K562 (cell line): ENCODE data around the gene SERAC1. TPM values are rescaled to one million over a fixed set of nuclear protein-coding genes. Genes with fewer than 3 reads are reported as not detected.

Experiments used
- BDP1 ChIP-seq: IDR thresholded peaks from 3 replicates; pipeline ENCODE4 v1.6.1; 2011; ENCODE audit not compliant: insufficient read length, insufficient read depth
- CEBPG ChIP-seq, 3 experiments: fragments of 200-800 bp in 1 of 3; sonication (Bioruptor generic) in 1 of 3; sonication (generic) in 1 of 3; formaldehyde crosslinking in 1 of 3; IDR thresholded peaks in 2 of 3; conservative IDR thresholded peaks in 1 of 3; 2 replicates each; pipeline versions ENCODE4 v1.6.1 to v1.8.0; 2016 to 2022; ENCODE audit warnings: missing compliant biosample characterization in 2 of 3, missing genetic modification characterization in 2 of 3, mild to moderate bottlenecking in 1 of 3, missing genetic modification reagents in 1 of 3
- CTCF ChIP-seq, 3 experiments: IDR thresholded peaks in 2 of 3; conservative IDR thresholded peaks in 1 of 3; 2 replicates each; pipeline ENCODE4 v1.5.1; 2011 to 2012; ENCODE audit warnings: low read length in 3 of 3, mild to moderate bottlenecking in 3 of 3, control low read depth in 2 of 3, improper control_type of control experiment in 1 of 3, inconsistent platforms in 1 of 3, low read depth in 1 of 3, mixed read lengths in 1 of 3, moderate library complexity in 1 of 3; ENCODE audit not compliant: insufficient read depth in 2 of 3
- FOXA1 ChIP-seq: fragments of 450-650 bp; IDR thresholded peaks from 2 replicates; pipeline ENCODE4 v1.6.1; 2016; ENCODE audit warnings: mild to moderate bottlenecking, borderline replicate concordance
- FOXK1 ChIP-seq: sonication (generic); formaldehyde crosslinking; IDR thresholded peaks from 2 replicates; pipeline ENCODE4 v1.8.0; 2022; ENCODE audit warnings: missing genetic modification reagents, mild to moderate bottlenecking, borderline replicate concordance
- GATA2 ChIP-seq: sonication (generic); formaldehyde crosslinking; IDR thresholded peaks from 2 replicates; pipeline ENCODE4 v1.4.0; 2020; ENCODE audit warnings: mild to moderate bottlenecking, missing genetic modification reagents
- HDAC8 ChIP-seq: fragments of 450-650 bp; IDR thresholded peaks from 2 replicates; pipeline ENCODE4 v1.6.1; 2016; ENCODE audit warnings: mild to moderate bottlenecking, missing genetic modification characterization, moderate library complexity, missing compliant biosample characterization
- HMG20A ChIP-seq: fragments of 450-650 bp; formaldehyde crosslinking; conservative IDR thresholded peaks from 2 replicates; pipeline ENCODE4 v1.4.0; 2020; ENCODE audit warnings: mild to moderate bottlenecking, mixed read lengths
- NFATC3 ChIP-seq: fragments of 450-650 bp; IDR thresholded peaks from 2 replicates; pipeline ENCODE4 v1.6.1; 2017; ENCODE audit warnings: mild to moderate bottlenecking
- NFYB ChIP-seq: IDR thresholded peaks from 2 replicates; pipeline ENCODE4 v1.6.1; 2011; ENCODE audit warnings: mild to moderate bottlenecking, moderate library complexity; ENCODE audit not compliant: insufficient read length; ENCODE audit errors: extremely low read depth
- NONO ChIP-seq, 2 experiments: fragments of 200-400 bp in 1 of 2; fragments of 450-650 bp in 1 of 2; formaldehyde crosslinking in 1 of 2; IDR thresholded peaks; 2 replicates each; pipeline ENCODE4 v1.6.1; 2017; ENCODE audit warnings: low read depth in 2 of 2, mild to moderate bottlenecking in 2 of 2, moderate library complexity in 2 of 2, low read length in 1 of 2
- PHF21A ChIP-seq: fragments of 450-650 bp; IDR thresholded peaks from 2 replicates; pipeline ENCODE4 v1.6.1; 2017; ENCODE audit warnings: low read depth, borderline replicate concordance
- PKNOX1 ChIP-seq: fragments of 450-650 bp; IDR thresholded peaks from 2 replicates; pipeline ENCODE4 v1.6.1; 2016
- RBM15 ChIP-seq: fragments of 200-400 bp; formaldehyde crosslinking; IDR thresholded peaks from 2 replicates; pipeline ENCODE4 v1.6.1; 2018; ENCODE audit warnings: mild to moderate bottlenecking, low read length, moderate library complexity; ENCODE audit not compliant: insufficient read depth
- SMARCE1 ChIP-seq: fragments of 450-650 bp; IDR thresholded peaks from 2 replicates; pipeline ENCODE4 v1.7.1; 2016; ENCODE audit warnings: mild to moderate bottlenecking
- TCF7L2 ChIP-seq: fragments of 150-350 bp; IDR thresholded peaks from 2 replicates; pipeline ENCODE4 v1.6.1; 2016; ENCODE audit warnings: low read depth, mild to moderate bottlenecking, low read length, moderate library complexity
- U2AF2 ChIP-seq: fragments of 200-400 bp; formaldehyde crosslinking; optimal IDR thresholded peaks from 2 replicates; pipeline ENCODE3; 2017; ENCODE audit warnings: low read depth, mild to moderate bottlenecking, low read length
- ZEB2 ChIP-seq: fragments of 450-650 bp; IDR thresholded peaks from 2 replicates; pipeline ENCODE4 v1.6.1; 2016
- ZNF146 ChIP-seq: IDR thresholded peaks from one replicate; pipeline ENCODE4 v1.6.1; 2018; ENCODE audit warnings: missing compliant biosample characterization; ENCODE audit not compliant: unreplicated experiment
- polyA plus RNA-seq, 8 experiments: library from polyadenylated mRNA; depleted of rRNA in 4 of 8; stranded (reverse) in 5 of 8; unstranded in 3 of 8; fragments of >200 nt; fragmentation: Nextera tagmentation in 2 of 8; fragmentation: Illumina TruSeq in 1 of 8; extraction: Ambion mirVana in 2 of 8; extraction: Trizol in 1 of 8; gene quantifications; 2 replicates each; pipeline versions ENCODE4 v1.2.1 to v1.2.3, GENCODE V29; 2011 to 2014; ENCODE audit warnings: inconsistent platforms in 1 of 8, missing spikeins in 1 of 8
- total RNA-seq, 7 experiments: library from RNA; depleted of rRNA in 6 of 7; stranded (reverse); fragments of >200 nt in 6 of 7; fragmentation: Illumina TruSeq in 2 of 7; extraction: Trizol in 2 of 7; gene quantifications; 2 replicates each; pipeline versions ENCODE4 v1.2.1 to v1.2.3, GENCODE V29; 2011 to 2021; ENCODE audit warnings: low replicate concordance in 1 of 7
- TF ChIP-seq, protein P1 (sequence below): fragments of 450-650 bp; IDR thresholded peaks from 2 replicates; pipeline ENCODE4 v1.7.1; 2018; ENCODE audit warnings: mild to moderate bottlenecking, low read depth; ENCODE audit not compliant: partially characterized antibody
- TF ChIP-seq, protein P2 (sequence below), 2 experiments: fragments of 450-650 bp in 1 of 2; sonication (generic) in 1 of 2; formaldehyde crosslinking; conservative IDR thresholded peaks; 2 replicates each; pipeline versions ENCODE4 v1.4.0 to v1.8.1; 2020 to 2022; ENCODE audit warnings: mild to moderate bottlenecking in 1 of 2, missing genetic modification reagents in 1 of 2

Gene SERAC1
- total and polyA plus RNA-seq, 9 of the 15 experiments (the other 6 are each of a cell fraction or from before 2014, with no cell fraction given), result 1.8 to 6.2 (median 2.8) TPM

DNA sequence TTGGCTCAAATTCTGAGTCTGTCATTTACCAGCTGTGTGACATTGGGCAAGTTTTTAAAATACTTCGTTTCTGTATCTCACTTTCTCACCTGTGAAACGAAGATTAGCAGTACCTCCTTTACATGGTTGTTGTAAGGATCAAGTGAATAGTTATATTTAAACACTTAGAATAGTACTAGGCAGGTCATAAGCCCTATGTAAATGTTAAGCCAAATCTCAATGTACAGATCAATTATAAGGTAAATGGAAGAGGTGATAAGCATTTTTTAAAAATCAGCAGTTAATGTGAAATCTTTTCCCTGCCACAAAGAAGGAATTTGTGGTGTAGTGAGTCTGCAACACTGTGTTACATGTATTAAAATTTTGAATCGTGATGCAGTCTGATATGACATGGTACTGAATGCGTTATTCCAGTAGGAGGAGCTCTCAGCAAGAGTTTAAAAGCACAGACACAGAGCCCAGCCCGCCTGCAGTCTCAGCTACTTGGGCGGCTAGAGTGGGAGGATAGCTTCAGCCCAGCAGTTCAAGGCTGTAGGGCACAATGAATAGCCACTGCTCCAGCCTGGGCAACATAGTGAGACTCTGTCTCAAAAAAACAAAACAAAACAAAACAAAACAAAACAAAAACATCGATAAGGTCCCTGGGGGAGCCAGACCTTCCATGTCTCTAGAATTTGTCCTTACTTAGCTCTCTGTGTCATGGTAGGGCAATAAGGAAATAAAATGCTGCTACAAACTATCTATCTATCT lies 46.0 kb upstream of the SERAC1 start (continued):
- no peak for TF ChIP-seq SMARCE1
- no peak for TF ChIP-seq NFATC3
- TF ChIP-seq, protein P1, sequence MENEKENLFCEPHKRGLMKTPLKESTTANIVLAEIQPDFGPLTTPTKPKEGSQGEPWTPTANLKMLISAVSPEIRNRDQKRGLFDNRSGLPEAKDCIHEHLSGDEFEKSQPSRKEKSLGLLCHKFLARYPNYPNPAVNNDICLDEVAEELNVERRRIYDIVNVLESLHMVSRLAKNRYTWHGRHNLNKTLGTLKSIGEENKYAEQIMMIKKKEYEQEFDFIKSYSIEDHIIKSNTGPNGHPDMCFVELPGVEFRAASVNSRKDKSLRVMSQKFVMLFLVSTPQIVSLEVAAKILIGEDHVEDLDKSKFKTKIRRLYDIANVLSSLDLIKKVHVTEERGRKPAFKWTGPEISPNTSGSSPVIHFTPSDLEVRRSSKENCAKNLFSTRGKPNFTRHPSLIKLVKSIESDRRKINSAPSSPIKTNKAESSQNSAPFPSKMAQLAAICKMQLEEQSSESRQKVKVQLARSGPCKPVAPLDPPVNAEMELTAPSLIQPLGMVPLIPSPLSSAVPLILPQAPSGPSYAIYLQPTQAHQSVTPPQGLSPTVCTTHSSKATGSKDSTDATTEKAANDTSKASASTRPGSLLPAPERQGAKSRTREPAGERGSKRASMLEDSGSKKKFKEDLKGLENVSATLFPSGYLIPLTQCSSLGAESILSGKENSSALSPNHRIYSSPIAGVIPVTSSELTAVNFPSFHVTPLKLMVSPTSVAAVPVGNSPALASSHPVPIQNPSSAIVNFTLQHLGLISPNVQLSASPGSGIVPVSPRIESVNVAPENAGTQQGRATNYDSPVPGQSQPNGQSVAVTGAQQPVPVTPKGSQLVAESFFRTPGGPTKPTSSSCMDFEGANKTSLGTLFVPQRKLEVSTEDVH, result no peak
- TF ChIP-seq FOXK1 (CRISPR knock-in tag), result no peak
- no peak for TF ChIP-seq GATA2
- TF ChIP-seq CEBPG (CRISPR knock-in tag; IDR thresholded peaks at IDR 0.05), result no peak
- no peak for TF ChIP-seq CEBPG (tag; conservative IDR thresholded peaks at IDR 0.05 in 1 of 2, IDR thresholded peaks at IDR 0.05 in 1 of 2)
- no peak for TF ChIP-seq NONO (IDR thresholded peaks at IDR 0.05; ENCODE audit: low read depth in 2 of 2, low read length in 1 of 2)
- no peak for TF ChIP-seq U2AF2
- no peak for TF ChIP-seq FOXA1
- TF ChIP-seq HMG20A (CRISPR knock-in tag), result no peak
- TF ChIP-seq ZEB2, result no peak
- peak; percentile 9; the same call in 1 of the 2 replicates for TF ChIP-seq PKNOX1
- TF ChIP-seq CTCF (IDR thresholded peaks at IDR 0.05 in 2 of 3, conservative IDR thresholded peaks at IDR 0.05 in 1 of 3; ENCODE audit: insufficient read depth in 2 of 3, low read depth in 1 of 3, low read length in 3 of 3), result peak; percentile 84 to 94 (median 89)
- no peak for TF ChIP-seq BDP1
- no peak for TF ChIP-seq TCF7L2
- no peak for TF ChIP-seq RBM15
- TF ChIP-seq, protein P2, sequence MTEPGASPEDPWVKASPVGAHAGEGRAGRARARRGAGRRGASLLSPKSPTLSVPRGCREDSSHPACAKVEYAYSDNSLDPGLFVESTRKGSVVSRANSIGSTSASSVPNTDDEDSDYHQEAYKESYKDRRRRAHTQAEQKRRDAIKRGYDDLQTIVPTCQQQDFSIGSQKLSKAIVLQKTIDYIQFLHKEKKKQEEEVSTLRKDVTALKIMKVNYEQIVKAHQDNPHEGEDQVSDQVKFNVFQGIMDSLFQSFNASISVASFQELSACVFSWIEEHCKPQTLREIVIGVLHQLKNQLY (CRISPR knock-in tag; conservative IDR thresholded peaks at IDR 0.05), result 0 out of 4 replicates have a peak, but pooled peaks of 1 of the 2 experiments have one; percentile 45
- TF ChIP-seq PHF21A, result no peak
- no peak for TF ChIP-seq HDAC8 (tag)
- TF ChIP-seq NFYB, result no peak
- no peak for TF ChIP-seq ZNF146 (CRISPR knock-in tag)
